Esophagus muscularis mucosa (tissue), 2 donors: Measurements from ENCODE around the gene CTBS.

Experiments used
- POLR2A ChIP-seq: fragments of 450-650 bp; IDR thresholded peaks from one replicate; pipeline ENCODE4 v1.6.1; 2017; ENCODE audit warnings: antibody characterized with exemption, moderate library complexity, mild to moderate bottlenecking, low read depth
- POLR2AphosphoS5 ChIP-seq, 2 donors: sonication (generic); formaldehyde crosslinking; IDR thresholded peaks; one replicate each; pipeline ENCODE4 v1.6.1; 2017; ENCODE audit warnings: antibody characterized with exemption in 2 of 2

DNA sequence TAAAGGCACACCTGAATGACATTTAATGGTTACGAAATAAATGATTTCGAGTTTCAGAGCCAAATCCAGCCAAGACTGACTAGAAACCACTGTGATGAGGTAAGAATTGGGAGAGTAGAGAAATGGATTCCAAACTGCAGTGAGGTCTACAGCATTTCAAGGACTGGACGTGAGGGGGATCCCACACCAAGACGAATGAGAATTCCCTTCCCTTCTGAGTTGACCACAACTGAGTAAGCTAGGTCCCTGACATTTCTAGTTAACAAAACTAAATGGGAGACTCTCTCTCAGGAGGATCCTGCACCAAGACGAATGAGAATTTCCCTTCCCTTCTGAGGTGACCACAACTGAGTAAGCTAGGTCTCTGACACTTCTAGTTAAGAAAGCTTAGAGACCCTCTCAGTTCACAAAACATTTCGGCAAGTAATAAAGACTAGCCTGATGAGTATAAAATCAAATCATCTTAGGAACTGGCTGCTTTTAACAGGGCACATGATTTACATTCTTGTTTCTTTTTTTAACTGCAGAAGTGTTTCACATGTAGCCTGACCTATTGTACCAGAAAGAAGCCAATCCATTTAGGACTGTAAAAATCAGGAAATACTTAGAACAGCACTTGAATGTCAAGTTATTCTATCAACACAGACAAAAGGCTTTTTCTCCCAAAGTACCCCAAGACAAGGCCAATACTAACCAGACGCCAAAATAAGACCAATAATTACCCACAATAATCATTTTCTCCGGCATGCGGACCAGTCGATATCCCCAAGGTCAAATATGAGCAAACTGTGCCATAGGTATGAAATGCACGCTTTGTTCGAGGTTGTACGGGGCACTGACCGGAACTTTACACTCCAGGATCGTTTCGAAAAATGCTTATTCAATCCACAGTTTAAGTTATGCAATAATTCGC lies 69.4 kb downstream of the CTBS start:
- no peak for TF ChIP-seq POLR2AphosphoS5 (IDR thresholded peaks at IDR 0.05)
- no peak for TF ChIP-seq POLR2A
